Mesendoderm (in vitro differentiated cells): ENCODE results near the gene WNT16.

Experiments used
- DNase-seq: peaks from one replicate; pipeline ENCODE4 v3.0.0; 2013
- H2AK5ac ChIP-seq: 2 replicates; pipeline ENCODE4 v1.6.1; 2013; ENCODE audit warnings: low read length, inconsistent platforms
- H2BK120ac ChIP-seq: 2 replicates; pipeline ENCODE4 v1.6.1; 2013; ENCODE audit warnings: low read depth, mild to moderate bottlenecking, low read length, moderate library complexity, mixed read lengths
- H2BK15ac ChIP-seq: replicated peaks from 2 replicates; pipeline ENCODE4 v1.6.1; 2013; ENCODE audit warnings: low read depth, mild to moderate bottlenecking, moderate library complexity
- H2BK5ac ChIP-seq: 2 replicates; pipeline ENCODE4 v1.6.1; 2013; ENCODE audit warnings: low read length, inconsistent platforms
- H3K18ac ChIP-seq: 2 replicates; pipeline ENCODE4 v1.6.1; 2013; ENCODE audit warnings: mild to moderate bottlenecking, low read length, mixed read lengths
- H3K23ac ChIP-seq: one replicate; pipeline ENCODE4 v1.6.1; 2013; ENCODE audit warnings: low read length
- H3K27ac ChIP-seq: 2 replicates; pipeline ENCODE4 v1.5.1; 2013; ENCODE audit warnings: low read depth, mild to moderate bottlenecking, inconsistent platforms, low read length, moderate library complexity
- H3K27me3 ChIP-seq: 2 replicates; pipeline ENCODE4 v1.6.1; 2013; ENCODE audit warnings: low read length, control low read depth, mild to moderate bottlenecking, inconsistent platforms; ENCODE audit not compliant: insufficient read depth, poor library complexity
- H3K36me3 ChIP-seq: 2 replicates; pipeline ENCODE4 v1.6.1; 2013; ENCODE audit warnings: low read length, inconsistent platforms; ENCODE audit not compliant: control insufficient read depth, insufficient read depth
- H3K4ac ChIP-seq: one replicate; pipeline ENCODE4 v1.6.1; 2013; ENCODE audit warnings: low read depth, mild to moderate bottlenecking, low read length, moderate library complexity
- H3K4me1 ChIP-seq: 2 replicates; pipeline ENCODE4 v1.6.1; 2013; ENCODE audit warnings: low read depth, low read length, inconsistent platforms; ENCODE audit not compliant: control insufficient read depth
- H3K4me2 ChIP-seq: 2 replicates; pipeline ENCODE4 v1.6.1; 2013; ENCODE audit warnings: low read length
- H3K4me3 ChIP-seq: 2 replicates; pipeline ENCODE4 v1.5.1; 2013; ENCODE audit warnings: mild to moderate bottlenecking, low read length
- H3K56ac ChIP-seq: one replicate; pipeline ENCODE4 v1.6.1; 2013; ENCODE audit warnings: low read length
- H3K79me1 ChIP-seq: 2 replicates; pipeline ENCODE4 v1.6.1; 2013; ENCODE audit warnings: low read length, inconsistent platforms
- H3K79me2 ChIP-seq: 2 replicates; pipeline ENCODE4 v1.6.1; 2013; ENCODE audit warnings: mild to moderate bottlenecking, low read length; ENCODE audit not compliant: control insufficient read depth, insufficient read depth
- H3K9ac ChIP-seq: 2 replicates; pipeline ENCODE4 v1.6.1; 2013; ENCODE audit warnings: low read length, inconsistent platforms
- H4K5ac ChIP-seq: one replicate; pipeline ENCODE4 v1.6.1; 2013; ENCODE audit warnings: low read length
- H4K8ac ChIP-seq: one replicate; pipeline ENCODE4 v1.6.1; 2013; ENCODE audit warnings: low read depth, mild to moderate bottlenecking, control low read depth, low read length, moderate library complexity
- WGBS: extraction: QIAGEN DNeasy Blood & Tissue Kit; methylation state at CpG from one replicate; pipeline ENCODE4 v1.1.7; 2013; ENCODE audit warnings: low lambda C conversion rate, missing lambda C conversion rate; ENCODE audit not compliant: insufficient coverage; ENCODE audit errors: extremely low coverage; 5-methylcytosine and 5-hydroxymethylcytosine counted together

WNT16 gene

GRCh38 chr7:121352323-121352722 lies 23.5 kb downstream of the WNT16 start:
- no peak overlapping the region for H3K4me3 ChIP-seq
- H3K36me3 ChIP-seq, result no peaks in the 10 kb centered on the region
- no peak for DNase-seq
- no peak overlapping the region for H3K4me2 ChIP-seq
- no peak overlapping the region for H3K4ac ChIP-seq
- no peak overlapping the region for H2AK5ac ChIP-seq
- H3K27me3 ChIP-seq, result no peaks in the 10 kb centered on the region
- H4K8ac ChIP-seq, result no peak overlapping the region
- no peak overlapping the region for H2BK5ac ChIP-seq
- WGBS, result no CpG with 5 or more reads among the region's 3 CpGs
- H3K9ac ChIP-seq, result no peak overlapping the region
- no peak overlapping the region for H2BK120ac ChIP-seq
- no peaks in the 10 kb centered on the region for H3K79me2 ChIP-seq
- H3K79me1 ChIP-seq, result no peaks in the 10 kb centered on the region
- H3K18ac ChIP-seq, result no peak overlapping the region
- H3K23ac ChIP-seq, result no peak overlapping the region
- no peak overlapping the region for H3K27ac ChIP-seq
- no peak overlapping the region for H3K56ac ChIP-seq
- no peaks in the 10 kb centered on the region for H3K4me1 ChIP-seq
- no peak overlapping the region for H4K5ac ChIP-seq
- no peak overlapping the region for H2BK15ac ChIP-seq

DNA sequence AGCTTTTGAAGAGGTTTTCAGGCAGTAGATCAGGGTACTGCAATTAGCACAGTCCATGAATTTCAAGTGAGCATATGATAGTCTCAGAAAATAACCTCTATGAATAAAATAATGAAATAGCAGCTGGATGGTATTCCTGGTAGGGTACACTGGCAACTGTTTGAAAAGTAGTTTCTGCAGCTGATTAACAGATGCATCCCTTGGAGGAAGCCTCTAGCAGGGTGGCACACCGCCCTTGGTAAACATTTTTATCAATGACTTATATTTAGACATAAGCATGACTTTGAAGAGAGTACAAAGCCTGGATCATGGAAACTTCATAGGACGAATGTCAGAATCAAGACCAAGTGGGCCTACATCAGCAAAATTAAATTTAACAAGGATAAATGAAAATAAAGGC lies 26.8 kb downstream of the WNT16 start:
- no peaks in the 10 kb centered on the region for H3K36me3 ChIP-seq
- H4K8ac ChIP-seq, result no peak overlapping the region
- H2BK120ac ChIP-seq, result no peak overlapping the region
- H3K9ac ChIP-seq, result no peak overlapping the region
- no peak overlapping the region for H3K27ac ChIP-seq
- no peak overlapping the region for H3K56ac ChIP-seq
- no peak overlapping the region for H2BK15ac ChIP-seq
- H3K79me2 ChIP-seq, result no peaks in the 10 kb centered on the region
- no peak overlapping the region for H3K4me3 ChIP-seq
- no peak for DNase-seq
- H2AK5ac ChIP-seq, result no peak overlapping the region
- no peak overlapping the region for H4K5ac ChIP-seq
- H2BK5ac ChIP-seq, result no peak overlapping the region
- no CpG with 5 or more reads among the region's 2 CpGs for WGBS
- H3K4me1 ChIP-seq, result no peaks in the 10 kb centered on the region
- no peak overlapping the region for H3K23ac ChIP-seq
- no peaks in the 10 kb centered on the region for H3K27me3 ChIP-seq
- no peak overlapping the region for H3K4ac ChIP-seq
- H3K4me2 ChIP-seq, result no peak overlapping the region
- H3K79me1 ChIP-seq, result no peaks in the 10 kb centered on the region
- no peak overlapping the region for H3K18ac ChIP-seq

DNA sequence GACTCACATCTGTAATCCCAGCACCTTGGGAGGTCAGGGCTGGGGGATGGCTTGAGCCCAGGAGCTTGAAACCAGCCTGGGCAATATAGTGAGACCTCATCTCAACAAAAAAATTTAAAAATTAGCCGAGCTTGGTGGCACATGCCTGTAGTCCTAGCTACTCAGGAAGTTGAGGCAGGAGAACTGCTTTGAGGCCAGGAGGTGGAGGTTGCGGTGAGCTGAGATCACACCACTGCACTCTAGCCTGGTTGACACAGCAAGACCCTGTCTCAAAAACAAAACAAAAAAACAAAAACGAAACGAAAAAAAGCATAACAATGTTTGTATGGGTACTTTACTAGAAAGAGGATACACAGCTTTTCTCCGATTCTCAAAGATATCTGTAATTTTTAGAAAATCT lies 31.8 kb downstream of the WNT16 start:
- DNase-seq, result peak; percentile 30
- no peak overlapping the region for H2AK5ac ChIP-seq
- H4K5ac ChIP-seq, result no peak overlapping the region
- H3K36me3 ChIP-seq, result no peaks in the 10 kb centered on the region
- H3K23ac ChIP-seq, result no peak overlapping the region
- H3K4me3 ChIP-seq, result no peak overlapping the region
- H2BK120ac ChIP-seq, result no peak overlapping the region
- H3K56ac ChIP-seq, result no peak overlapping the region
- H3K4ac ChIP-seq, result no peak overlapping the region
- no peaks in the 10 kb centered on the region for H3K79me2 ChIP-seq
- no peaks in the 10 kb centered on the region for H3K79me1 ChIP-seq
- no peak overlapping the region for H3K4me2 ChIP-seq
- no peak overlapping the region for H2BK15ac ChIP-seq
- H3K27ac ChIP-seq, result no peak overlapping the region
- H3K4me1 ChIP-seq, result no peaks in the 10 kb centered on the region
- H2BK5ac ChIP-seq, result no peak overlapping the region
- no peak overlapping the region for H3K9ac ChIP-seq
- H3K18ac ChIP-seq, result no peak overlapping the region
- H4K8ac ChIP-seq, result no peak overlapping the region
- WGBS, result no CpG with 5 or more reads among the region's 5 CpGs
- no peaks in the 10 kb centered on the region for H3K27me3 ChIP-seq

- H3K23ac ChIP-seq, result no peak overlapping the region
- no peak overlapping the region for H3K4me3 ChIP-seq
- H3K9ac ChIP-seq, result no peak overlapping the region
- no peak overlapping the region for H3K27ac ChIP-seq
- no CpG with 5 or more reads among the region's 2 CpGs for WGBS
- H3K27me3 ChIP-seq, result no peaks in the 10 kb centered on the region
- H2AK5ac ChIP-seq, result no peak overlapping the region
- no peak overlapping the region for H2BK15ac ChIP-seq
- H3K36me3 ChIP-seq, result no peaks in the 10 kb centered on the region
- H3K4ac ChIP-seq, result no peak overlapping the region
- H3K79me2 ChIP-seq, result no peaks in the 10 kb centered on the region
- DNase-seq, result peak; percentile 23
- H2BK120ac ChIP-seq, result no peak overlapping the region
- H3K4me1 ChIP-seq, result no peaks in the 10 kb centered on the region
- H3K18ac ChIP-seq, result no peak overlapping the region
- H3K56ac ChIP-seq, result no peak overlapping the region
- no peak overlapping the region for H4K8ac ChIP-seq
- H3K4me2 ChIP-seq, result no peak overlapping the region
- H3K79me1 ChIP-seq, result no peaks in the 10 kb centered on the region
- no peak overlapping the region for H2BK5ac ChIP-seq
- no peak overlapping the region for H4K5ac ChIP-seq
Observed at GRCh38 chr7:121366852-121367431, 38.1 kb downstream of the WNT16 start.

DNA sequence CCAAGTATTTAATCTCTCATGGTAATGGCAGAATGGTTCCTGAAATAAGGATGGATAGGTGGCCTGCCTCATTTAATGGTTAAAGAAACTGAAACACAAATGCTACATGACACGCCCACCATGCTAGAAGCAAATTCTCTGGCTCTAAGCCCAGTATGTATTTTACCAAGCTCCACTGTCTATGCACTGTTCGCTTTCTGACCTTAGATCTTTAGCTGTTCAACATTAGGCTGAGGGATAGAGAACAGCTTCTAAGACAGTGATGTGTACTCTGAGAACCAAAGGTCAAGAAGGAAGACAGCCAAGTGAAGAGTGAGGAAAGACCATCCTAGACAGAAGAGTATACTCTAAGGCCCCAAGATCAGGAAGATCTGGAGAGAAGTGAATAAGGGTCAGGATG lies 40.7 kb downstream of the WNT16 start:
- Histone ChIP-seq H3K23ac (no peak overlapping the region), H2BK120ac (no peak overlapping the region)

GRCh38 chr7:121371367-121371766 lies 42.6 kb downstream of the WNT16 start:
- Histone ChIP-seq H2BK15ac (no peak overlapping the region), H3K4me2 (no peak overlapping the region), H3K79me2 (no peaks in the 10 kb centered on the region), H3K27me3 (no peaks in the 10 kb centered on the region), H3K4ac (no peak overlapping the region), H2AK5ac (no peak overlapping the region), H4K8ac (no peak overlapping the region), H3K9ac (no peak overlapping the region), H3K27ac (no peak overlapping the region), H3K56ac (no peak overlapping the region), H3K18ac (no peak overlapping the region), H2BK120ac (no peak overlapping the region), H3K36me3 (no peaks in the 10 kb centered on the region), H4K5ac (no peak overlapping the region), H2BK5ac (no peak overlapping the region), H3K79me1 (no peaks in the 10 kb centered on the region), H3K4me3 (no peak overlapping the region), H3K23ac (no peak overlapping the region), H3K4me1 (no peaks in the 10 kb centered on the region)
- no CpG with 5 or more reads among the region's 1 CpG for WGBS
- no peak for DNase-seq

More for the DNA sequence above, 40.7 kb downstream of the WNT16 start:
- H3K4me2 ChIP-seq, result no peak overlapping the region
- H3K79me1 ChIP-seq, result no peaks in the 10 kb centered on the region
- no peak overlapping the region for H3K27ac ChIP-seq
- WGBS, result no CpG with 5 or more reads among the region's 2 CpGs
- H2BK15ac ChIP-seq, result no peak overlapping the region
- DNase-seq, result no peak
- no peak overlapping the region for H3K9ac ChIP-seq
- no peak overlapping the region for H3K4ac ChIP-seq
- no peaks in the 10 kb centered on the region for H3K36me3 ChIP-seq
- H3K27me3 ChIP-seq, result no peaks in the 10 kb centered on the region
- no peaks in the 10 kb centered on the region for H3K79me2 ChIP-seq
- H2BK5ac ChIP-seq, result no peak overlapping the region
- no peak overlapping the region for H3K56ac ChIP-seq
- H3K4me1 ChIP-seq, result no peaks in the 10 kb centered on the region
- H3K4me3 ChIP-seq, result no peak overlapping the region
- H3K18ac ChIP-seq, result no peak overlapping the region
- no peak overlapping the region for H2AK5ac ChIP-seq
- no peak overlapping the region for H4K5ac ChIP-seq
- no peak overlapping the region for H4K8ac ChIP-seq
